ENCODE results near the gene FOXO6.

FOXO6 gene

DNA sequence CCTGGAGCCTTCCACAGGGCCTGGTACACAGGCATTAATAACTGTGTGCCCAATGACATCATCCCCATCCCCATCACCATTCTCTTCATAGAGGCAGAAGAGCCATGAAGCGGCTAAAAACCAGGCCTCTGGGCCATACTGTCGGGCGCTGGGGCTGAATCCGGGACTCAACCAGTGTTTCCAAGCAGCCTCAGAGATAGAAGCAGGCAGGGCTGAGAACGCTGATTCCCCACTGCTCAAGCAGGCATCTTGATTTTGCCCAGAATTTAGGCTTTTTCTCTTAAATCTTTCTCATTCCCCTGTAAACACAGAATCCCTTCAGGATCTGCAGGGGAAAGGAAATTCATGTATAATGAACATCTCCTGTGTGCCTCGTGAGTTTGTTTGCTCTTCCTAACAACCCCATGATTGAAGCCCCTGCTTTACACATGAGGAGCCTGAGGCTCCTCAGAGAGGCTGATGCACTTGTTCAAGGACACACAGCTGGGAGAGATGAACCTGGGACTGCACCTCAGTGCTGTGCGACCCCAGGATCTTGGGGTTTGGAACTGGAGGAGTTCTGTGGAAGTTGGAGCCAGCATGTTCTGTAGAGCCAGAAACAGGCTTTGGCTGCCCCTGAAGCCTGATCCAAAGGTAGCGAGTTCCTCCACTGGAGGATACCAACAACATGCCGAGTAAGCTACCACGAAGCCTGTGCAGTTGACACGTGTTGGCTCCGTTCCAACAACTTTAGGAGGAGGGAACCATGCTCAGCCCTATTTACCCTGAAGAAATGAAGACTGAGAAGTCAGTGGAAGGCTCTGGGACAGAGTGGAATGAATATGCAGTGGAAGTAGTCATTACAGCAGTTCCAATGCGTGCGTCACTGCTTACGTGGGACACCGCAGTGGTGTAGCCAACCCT, 67.8 kb downstream of the FOXO6 start:
- no peak for DNase-seq

DNA sequence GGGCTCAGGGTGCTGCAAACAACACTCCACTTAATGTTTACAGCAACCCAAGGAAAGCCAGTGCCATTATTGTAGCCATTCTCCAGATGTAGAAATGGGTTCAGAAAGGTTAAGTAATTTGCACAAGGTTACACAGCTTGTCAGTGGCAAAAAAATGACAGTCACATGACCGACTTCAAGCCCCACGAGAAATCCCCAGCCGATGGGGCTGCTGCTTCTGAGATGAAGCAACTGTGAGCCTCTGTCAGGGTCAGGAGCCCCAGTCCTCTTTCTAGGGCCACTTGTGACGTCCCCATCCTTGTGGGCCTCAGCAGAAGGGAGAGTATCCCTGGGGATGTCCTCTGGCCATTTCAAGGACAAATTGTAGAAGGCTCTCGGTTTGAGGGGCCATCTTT, 68.4 kb downstream of the FOXO6 start:
- no peak for DNase-seq

DNA sequence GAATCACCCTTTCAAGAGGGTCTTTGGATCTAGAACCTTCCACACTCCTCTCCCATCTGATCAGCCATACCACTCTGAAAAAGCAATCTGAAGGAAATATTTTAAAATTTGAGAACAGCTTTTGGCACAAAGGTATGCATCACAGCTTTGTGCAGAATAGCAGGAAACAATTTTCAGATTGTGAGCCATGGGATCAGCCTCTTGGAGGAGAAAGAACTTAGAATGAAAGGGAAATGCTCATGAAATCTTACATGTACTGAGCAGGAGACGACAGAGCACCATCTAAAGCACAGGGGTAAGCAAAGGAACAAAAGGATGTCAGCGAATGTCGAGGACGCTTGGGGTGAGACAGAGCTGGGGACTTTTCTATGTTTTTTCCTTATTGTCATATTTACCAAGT, 68.8 kb downstream of the FOXO6 start:
- no peak for DNase-seq

DNA sequence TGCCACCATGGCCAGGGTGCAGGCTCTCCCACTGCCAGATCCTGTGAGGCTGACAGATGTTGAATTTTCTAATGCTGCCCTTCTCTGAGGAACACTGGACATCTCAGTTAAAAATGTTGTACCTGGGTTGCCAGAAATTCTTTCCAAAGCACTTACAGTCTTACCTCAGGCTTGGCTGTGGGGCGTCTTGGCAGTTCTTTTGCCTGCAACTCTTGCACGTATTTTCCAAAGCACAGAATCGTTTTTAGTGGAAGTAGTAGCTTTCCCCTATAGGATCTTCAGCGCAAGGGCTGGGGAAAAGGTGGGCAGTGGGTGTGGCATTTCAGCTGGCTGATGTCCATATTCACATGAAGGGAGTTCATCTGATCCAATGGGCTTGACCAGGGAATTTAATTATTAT, 69.3 kb downstream of the FOXO6 start:
- DNase-seq, result no peak

DNA sequence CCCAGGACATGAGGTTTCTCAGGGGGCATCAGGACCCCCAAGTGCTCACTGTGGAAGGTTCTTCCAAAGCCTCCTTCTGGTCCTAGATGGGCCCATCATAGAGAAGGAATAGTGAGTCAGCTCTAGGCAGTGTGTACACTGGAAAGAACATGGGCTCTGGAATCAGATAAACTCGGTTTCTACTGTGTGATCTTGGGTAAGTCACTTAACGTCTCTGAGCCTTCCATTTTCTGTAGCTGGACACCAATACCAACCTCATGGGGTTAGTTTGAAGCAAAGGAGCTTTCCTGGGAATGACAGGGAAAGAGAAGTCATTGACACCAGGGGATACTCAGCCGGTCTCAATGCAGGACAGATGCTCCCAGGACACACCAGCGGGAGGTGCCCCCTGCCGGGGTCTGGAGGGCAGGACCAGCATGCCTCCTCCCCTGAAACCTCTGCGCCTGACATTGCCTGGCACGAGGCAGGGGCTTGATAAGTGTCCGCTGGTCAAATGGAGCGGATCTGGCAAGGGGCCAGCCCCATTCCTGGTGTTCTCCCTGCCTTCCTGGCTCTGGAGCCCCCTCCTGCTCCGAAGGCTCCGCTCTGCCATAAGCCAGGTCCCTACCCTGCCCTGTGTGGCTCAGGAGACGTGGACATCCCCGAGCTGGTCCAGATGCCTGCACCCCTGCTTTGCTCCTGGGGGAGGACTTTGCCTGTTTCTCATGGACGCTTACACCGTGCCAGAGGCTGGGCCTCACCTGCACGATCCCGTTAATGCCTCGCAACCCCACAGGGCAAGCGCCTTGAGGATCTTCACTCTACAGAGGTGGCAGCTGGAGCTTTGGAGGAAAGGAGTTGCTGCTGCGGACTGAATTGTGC, 70.5 kb downstream of the FOXO6 start:
- DNase-seq, result no peak

Data from stimulated activated CD8-positive, alpha-beta memory T cell treated with anti-CD3 and anti-CD28 coated beads, Interleukin-4, amount 100 ng/mL, for 48 hours (primary cell).